ENCODE measurements around the gene PRXL2A.

Gene PRXL2A

DNA sequence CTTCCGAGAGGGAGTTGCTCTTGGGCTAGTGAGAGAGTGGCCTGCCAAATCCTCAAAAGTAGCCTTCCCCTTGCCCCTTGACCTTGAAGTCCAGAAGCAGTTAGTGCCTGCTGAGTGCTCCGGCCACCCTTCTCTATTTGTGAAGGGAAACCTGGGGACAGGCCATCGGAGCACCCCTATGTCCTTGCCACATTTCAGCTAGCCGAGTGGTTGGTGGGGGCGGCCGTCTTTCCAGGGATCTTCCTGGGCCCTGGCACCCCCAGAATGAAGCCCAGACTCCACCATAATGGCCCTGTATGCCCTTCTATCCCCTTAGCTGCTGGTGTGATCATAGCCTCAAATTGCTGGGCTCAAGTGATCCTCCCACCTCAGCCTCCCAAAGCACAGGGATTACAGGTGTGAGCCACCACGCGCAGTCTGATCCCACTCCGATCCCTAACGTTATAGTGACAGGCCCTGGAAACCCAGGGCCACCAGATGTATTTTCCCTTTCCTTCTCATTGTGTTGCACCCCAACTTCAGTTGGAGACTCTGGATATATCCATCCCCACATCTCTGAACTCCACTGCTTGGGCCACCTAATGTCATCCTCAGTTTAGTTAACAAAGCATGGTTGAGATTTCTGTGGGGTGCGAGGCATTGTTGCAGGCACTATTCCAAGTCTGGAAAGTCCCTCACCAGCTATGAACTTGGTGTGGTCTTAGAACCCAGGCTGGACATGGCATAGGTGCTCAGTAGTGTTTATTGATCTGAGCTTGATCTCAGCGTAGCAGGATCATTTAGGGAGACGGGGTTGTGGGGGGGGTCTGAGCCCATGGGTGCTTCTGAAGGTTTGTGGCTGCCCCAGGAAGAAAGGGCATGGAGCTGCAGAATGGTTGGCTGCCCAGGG is 47.4 kb downstream of the PRXL2A start (continued):
- TF ChIP-seq, protein P1, sequence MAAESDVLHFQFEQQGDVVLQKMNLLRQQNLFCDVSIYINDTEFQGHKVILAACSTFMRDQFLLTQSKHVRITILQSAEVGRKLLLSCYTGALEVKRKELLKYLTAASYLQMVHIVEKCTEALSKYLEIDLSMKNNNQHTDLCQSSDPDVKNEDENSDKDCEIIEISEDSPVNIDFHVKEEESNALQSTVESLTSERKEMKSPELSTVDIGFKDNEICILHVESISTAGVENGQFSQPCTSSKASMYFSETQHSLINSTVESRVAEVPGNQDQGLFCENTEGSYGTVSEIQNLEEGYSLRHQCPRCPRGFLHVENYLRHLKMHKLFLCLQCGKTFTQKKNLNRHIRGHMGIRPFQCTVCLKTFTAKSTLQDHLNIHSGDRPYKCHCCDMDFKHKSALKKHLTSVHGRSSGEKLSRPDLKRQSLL (tag by site-specific recombination; IDR thresholded peaks at IDR 0.05), result no peak
- TF ChIP-seq KLF16 (tag by site-specific recombination; IDR thresholded peaks at IDR 0.05), result no peak

GRCh38 chr10:80457554-80458262 is 49.4 kb downstream of the PRXL2A start:
- ChIA-PET POLR2A (no interaction called here), CTCF (interaction anchor here (1.5 to 2.1 kb wide), 4 partner anchors 13 to 205 kb away, joined by 4 to 20 read pairs (median 8); no protein-coding TSS in a partner anchor)
- TF ChIP-seq, protein P2, sequence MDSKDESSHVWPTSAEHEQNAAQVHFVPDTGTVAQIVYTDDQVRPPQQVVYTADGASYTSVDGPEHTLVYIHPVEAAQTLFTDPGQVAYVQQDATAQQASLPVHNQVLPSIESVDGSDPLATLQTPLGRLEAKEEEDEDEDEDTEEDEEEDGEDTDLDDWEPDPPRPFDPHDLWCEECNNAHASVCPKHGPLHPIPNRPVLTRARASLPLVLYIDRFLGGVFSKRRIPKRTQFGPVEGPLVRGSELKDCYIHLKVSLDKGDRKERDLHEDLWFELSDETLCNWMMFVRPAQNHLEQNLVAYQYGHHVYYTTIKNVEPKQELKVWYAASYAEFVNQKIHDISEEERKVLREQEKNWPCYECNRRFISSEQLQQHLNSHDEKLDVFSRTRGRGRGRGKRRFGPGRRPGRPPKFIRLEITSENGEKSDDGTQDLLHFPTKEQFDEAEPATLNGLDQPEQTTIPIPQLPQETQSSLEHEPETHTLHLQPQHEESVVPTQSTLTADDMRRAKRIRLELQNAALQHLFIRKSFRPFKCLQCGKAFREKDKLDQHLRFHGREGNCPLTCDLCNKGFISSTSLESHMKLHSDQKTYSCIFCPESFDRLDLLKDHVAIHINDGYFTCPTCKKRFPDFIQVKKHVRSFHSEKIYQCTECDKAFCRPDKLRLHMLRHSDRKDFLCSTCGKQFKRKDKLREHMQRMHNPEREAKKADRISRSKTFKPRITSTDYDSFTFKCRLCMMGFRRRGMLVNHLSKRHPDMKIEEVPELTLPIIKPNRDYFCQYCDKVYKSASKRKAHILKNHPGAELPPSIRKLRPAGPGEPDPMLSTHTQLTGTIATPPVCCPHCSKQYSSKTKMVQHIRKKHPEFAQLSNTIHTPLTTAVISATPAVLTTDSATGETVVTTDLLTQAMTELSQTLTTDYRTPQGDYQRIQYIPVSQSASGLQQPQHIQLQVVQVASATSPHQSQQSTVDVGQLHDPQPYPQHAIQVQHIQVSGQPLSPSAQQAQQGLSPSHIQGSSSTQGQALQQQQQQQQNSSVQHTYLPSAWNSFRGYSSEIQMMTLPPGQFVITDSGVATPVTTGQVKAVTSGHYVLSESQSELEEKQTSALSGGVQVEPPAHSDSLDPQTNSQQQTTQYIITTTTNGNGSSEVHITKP (tag by site-specific recombination; IDR thresholded peaks at IDR 0.05), result 0 out of 2 replicates have a peak, but pooled peaks have one; percentile 15
- TF ChIP-seq ZNF626 (tag by site-specific recombination; IDR thresholded peaks at IDR 0.05), result no peak
- peaks cover 4% of the 10 kb centered on the region for H3K4me1 ChIP-seq (ENCODE audit: control insufficient read depth, insufficient read depth, low read length)
- no peaks in the 10 kb centered on the region for H3K36me3 ChIP-seq (ENCODE audit: control insufficient read depth in 2 of 2, insufficient read depth in 1 of 2, low read length in 2 of 2)
- H3K27ac ChIP-seq (ENCODE audit: extremely low read depth, low read depth, low read length), result no peak overlapping the region
- no peak overlapping the region for H3K4me3 ChIP-seq (ENCODE audit: low read depth, low read length)
- H3K9me3 ChIP-seq (ENCODE audit: control insufficient read depth, insufficient read depth, low read depth, low read length), result no peaks in the 10 kb centered on the region

DNA sequence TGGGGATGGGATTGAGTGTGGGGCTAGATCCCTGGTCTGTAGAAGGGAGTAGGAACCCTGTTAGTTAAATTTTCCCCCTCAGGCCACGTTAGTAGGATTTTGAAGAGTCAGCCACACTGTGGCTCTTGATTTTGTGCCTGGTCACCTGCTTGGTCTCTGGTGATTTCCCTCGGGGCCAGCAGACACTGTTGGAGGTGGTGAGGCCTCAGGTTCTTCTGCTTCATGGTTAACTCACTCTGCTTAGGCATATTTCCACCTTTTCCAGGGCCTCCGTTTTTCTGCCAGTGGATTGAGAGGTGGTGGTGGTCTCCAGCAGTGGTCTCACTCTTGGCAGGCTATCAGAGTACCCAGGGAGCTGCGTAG is 49.9 kb downstream of the PRXL2A start:
- Histone ChIP-seq H3K36me3 (ENCODE audit: control insufficient read depth in 2 of 2, insufficient read depth in 1 of 2, low read length in 2 of 2) (no peaks in the 10 kb centered on the region), H3K27ac (ENCODE audit: extremely low read depth, low read depth, low read length) (no peak overlapping the region), H3K4me1 (ENCODE audit: control insufficient read depth, insufficient read depth, low read length) (peaks cover 4% of the 10 kb centered on the region), H3K4me3 (ENCODE audit: low read depth, low read length) (no peak overlapping the region), H3K9me3 (ENCODE audit: control insufficient read depth, insufficient read depth, low read depth, low read length) (no peaks in the 10 kb centered on the region)
- ChIA-PET CTCF (interaction anchor here (1.8 to 2.0 kb wide), 2 partner anchors 13 to 48 kb away, joined by 4 to 11 read pairs; no protein-coding TSS in a partner anchor), POLR2A (no interaction called here)
- TF ChIP-seq PRDM1 (tag by site-specific recombination; IDR thresholded peaks at IDR 0.05) (no peak), SP3 (tag by site-specific recombination; IDR thresholded peaks at IDR 0.05) (no peak), FEZF1 (tag by site-specific recombination; IDR thresholded peaks at IDR 0.05) (no peak), ZNF302 (tag by site-specific recombination; IDR thresholded peaks at IDR 0.05; ENCODE audit: low read depth) (no peak), ZNF157 (tag by site-specific recombination; IDR thresholded peaks at IDR 0.05) (no peak), ZNF549 (tag by site-specific recombination; IDR thresholded peaks at IDR 0.05) (no peak), GLI2 (tag by site-specific recombination; IDR thresholded peaks at IDR 0.05; ENCODE audit: borderline replicate concordance, low read depth) (no peak), ZNF624 (tag by site-specific recombination; IDR thresholded peaks at IDR 0.05) (no peak), ZNF555 (tag by site-specific recombination; conservative IDR thresholded peaks at IDR 0.05) (no peak), ZNF221 (tag by site-specific recombination; IDR thresholded peaks at IDR 0.05; ENCODE audit: borderline replicate concordance) (no peak), ZBTB17 (tag by site-specific recombination; IDR thresholded peaks at IDR 0.05) (no peak), ATF2 (tag by site-specific recombination; IDR thresholded peaks at IDR 0.05; ENCODE audit: low read depth) (no peak), ZNF768 (tag by site-specific recombination; IDR thresholded peaks at IDR 0.05) (no peak)
